PFSK-1 (cell line): ENCODE measurements around the gene SCO2.

Source experiments
- POLR2AphosphoS5 ChIP-seq: IDR thresholded peaks from 2 replicates; pipeline ENCODE4 v1.6.1; 2012; ENCODE audit warnings: low read depth, mild to moderate bottlenecking, control low read depth, low read length, moderate library complexity
- SIN3A ChIP-seq: IDR thresholded peaks from 2 replicates; pipeline ENCODE4 v1.6.1; 2012; ENCODE audit warnings: mild to moderate bottlenecking, low read length, moderate library complexity, borderline replicate concordance; ENCODE audit not compliant: insufficient read depth
- TAF1 ChIP-seq: IDR thresholded peaks from 2 replicates; pipeline ENCODE4 v1.6.1; 2012; ENCODE audit warnings: low read length, control low read depth, borderline replicate concordance; ENCODE audit not compliant: insufficient read depth
- TF ChIP-seq, protein P1 (sequence below), 2 experiments: IDR thresholded peaks; 2 replicates each; pipeline versions ENCODE4 v1.6.1 to v1.8.0; 2011 to 2012; ENCODE audit warnings: low read depth in 2 of 2, low read length in 2 of 2, control low read depth in 1 of 2, inconsistent platforms in 1 of 2, mild to moderate bottlenecking in 1 of 2, moderate library complexity in 1 of 2; ENCODE audit not compliant: insufficient read depth in 1 of 2

GRCh38 chr22:50528682-50529415 lies 3.5 kb upstream of the SCO2 start:
- TF ChIP-seq TAF1 (no peak), POLR2AphosphoS5 (no peak), SIN3A (no peak)
- TF ChIP-seq, protein P1, sequence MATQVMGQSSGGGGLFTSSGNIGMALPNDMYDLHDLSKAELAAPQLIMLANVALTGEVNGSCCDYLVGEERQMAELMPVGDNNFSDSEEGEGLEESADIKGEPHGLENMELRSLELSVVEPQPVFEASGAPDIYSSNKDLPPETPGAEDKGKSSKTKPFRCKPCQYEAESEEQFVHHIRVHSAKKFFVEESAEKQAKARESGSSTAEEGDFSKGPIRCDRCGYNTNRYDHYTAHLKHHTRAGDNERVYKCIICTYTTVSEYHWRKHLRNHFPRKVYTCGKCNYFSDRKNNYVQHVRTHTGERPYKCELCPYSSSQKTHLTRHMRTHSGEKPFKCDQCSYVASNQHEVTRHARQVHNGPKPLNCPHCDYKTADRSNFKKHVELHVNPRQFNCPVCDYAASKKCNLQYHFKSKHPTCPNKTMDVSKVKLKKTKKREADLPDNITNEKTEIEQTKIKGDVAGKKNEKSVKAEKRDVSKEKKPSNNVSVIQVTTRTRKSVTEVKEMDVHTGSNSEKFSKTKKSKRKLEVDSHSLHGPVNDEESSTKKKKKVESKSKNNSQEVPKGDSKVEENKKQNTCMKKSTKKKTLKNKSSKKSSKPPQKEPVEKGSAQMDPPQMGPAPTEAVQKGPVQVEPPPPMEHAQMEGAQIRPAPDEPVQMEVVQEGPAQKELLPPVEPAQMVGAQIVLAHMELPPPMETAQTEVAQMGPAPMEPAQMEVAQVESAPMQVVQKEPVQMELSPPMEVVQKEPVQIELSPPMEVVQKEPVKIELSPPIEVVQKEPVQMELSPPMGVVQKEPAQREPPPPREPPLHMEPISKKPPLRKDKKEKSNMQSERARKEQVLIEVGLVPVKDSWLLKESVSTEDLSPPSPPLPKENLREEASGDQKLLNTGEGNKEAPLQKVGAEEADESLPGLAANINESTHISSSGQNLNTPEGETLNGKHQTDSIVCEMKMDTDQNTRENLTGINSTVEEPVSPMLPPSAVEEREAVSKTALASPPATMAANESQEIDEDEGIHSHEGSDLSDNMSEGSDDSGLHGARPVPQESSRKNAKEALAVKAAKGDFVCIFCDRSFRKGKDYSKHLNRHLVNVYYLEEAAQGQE (IDR thresholded peaks at IDR 0.05; ENCODE audit: insufficient read depth in 1 of 2, low read depth in 2 of 2, low read length in 2 of 2), result no peak
